GM18520 (cell line): ENCODE results near the gene USP9X.
"Not testable (repeated sequence)": the region's sequence is repeated elsewhere in the genome, so short reads cannot be mapped to it uniquely, and the experiment has no call there.

Source experiments
- ATAC-seq: cut with Tn5 transposase; IDR thresholded peaks from one replicate; pipeline ENCODE4 v1.9.1; 2021; ENCODE audit not compliant: unreplicated experiment

The USP9X gene

GRCh38 chrX:41085878-41086626 is 807 bp downstream of the USP9X start:
- no peak for ATAC-seq

DNA sequence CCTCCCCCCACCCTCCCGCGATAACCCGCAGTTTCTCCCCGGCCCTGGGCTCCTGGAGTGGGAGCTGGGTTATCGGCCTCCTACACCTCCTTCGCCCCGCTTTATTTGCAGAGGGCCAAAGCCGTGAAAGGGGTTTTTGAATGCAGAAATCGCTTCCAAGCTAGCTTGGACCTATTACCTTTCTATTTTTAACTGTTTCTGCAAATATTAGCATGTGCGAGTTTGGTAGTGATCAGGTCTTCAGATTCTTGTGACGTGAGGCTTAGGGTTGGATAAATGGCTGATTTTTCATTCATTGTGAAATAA is 1.3 kb downstream of the USP9X start:
- no peak for ATAC-seq

DNA sequence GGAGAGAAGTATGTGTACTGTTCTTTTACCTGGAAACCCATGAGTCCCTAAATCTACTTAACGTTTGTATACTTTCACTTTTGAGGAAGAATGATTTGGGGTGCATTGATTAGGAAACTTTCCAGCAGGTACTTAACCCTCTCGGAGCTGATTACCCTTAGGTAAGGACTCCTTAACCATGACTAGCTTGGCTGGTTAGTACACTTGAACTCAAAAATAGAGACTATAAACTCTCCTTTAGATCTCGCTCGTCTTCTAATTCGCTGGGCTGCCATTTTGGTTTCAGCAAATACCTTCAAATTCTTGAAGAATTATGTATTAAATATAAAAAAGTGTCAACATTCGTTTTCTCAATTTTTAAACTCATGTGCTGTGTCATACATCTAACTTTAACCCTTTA is 2.0 kb downstream of the USP9X start:
- no peak for ATAC-seq

DNA sequence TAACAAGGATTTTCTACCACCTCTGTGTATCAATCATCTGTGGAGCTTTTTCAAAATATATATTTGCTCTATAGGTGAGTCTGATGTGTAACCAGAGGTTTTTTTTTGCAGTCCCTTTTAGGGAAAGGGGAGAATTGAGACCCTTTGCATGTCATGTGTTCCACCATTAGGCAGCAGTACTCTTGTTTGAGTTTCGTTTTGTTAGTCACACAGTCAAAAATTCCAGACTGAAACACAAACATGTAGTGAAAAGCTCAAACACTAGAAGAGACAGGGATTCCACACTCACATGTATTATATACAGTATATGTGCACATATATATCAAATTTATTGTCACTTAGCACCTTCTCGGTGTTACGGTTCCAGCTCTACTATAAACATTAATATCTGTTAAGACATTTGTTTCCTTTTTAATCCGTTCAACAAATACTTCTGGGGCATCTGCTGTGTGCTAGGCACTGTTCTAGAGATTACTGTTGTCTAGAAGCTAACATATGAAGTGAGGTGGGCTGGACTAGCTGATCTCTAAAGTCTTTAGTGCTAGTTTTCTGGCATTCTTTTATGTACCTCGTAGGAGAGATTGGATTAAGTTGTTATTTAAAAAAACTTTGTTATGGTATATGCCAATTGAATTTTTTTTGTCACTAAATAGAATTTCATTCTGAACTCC is 5.5 kb downstream of the USP9X start:
- ATAC-seq = no peak

- no peak for ATAC-seq
These were observed 7.5 kb downstream of the USP9X start for GRCh38 chrX:41092776-41093175.

DNA sequence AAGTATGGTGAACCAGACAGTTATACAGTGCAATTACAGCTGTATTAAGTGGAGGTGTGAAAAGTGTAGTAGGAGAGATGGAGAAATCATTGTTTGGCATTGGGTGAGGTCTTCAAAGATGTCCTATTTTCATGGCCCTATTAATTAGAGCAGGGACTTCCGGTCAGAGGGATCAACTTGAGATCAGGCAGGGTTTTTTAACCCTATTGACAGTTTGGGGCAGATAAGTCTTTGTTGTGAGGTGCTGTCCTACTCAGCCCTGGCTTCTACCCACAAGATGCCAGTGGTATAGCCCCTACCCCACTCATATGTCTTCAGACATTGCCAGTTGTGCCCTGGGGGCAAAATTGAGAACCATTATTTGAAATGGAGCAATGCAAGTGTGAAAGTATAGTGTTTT is 9.9 kb downstream of the USP9X start:
- no peak for ATAC-seq

DNA sequence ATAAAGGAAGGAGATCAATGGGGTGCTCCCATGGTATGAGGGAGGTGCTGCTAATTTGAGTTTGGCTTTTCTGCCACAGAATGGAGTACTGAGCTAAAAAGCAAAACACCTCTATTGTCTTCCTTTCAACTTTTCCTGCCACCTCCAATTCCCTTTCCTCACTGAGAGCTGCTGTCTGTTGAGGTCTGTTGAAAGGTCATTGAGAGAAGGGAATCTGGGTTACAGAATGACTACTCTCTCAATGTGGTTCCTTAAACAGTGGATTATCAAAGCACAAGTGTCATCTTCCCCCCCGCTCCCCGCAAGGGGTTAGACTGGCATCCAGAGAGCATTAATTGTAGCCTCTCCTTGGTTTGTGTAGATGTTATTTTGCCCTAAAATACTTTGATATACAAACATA is 10.7 kb downstream of the USP9X start:
- ATAC-seq = no peak

- no peak for ATAC-seq
These were observed 11.2 kb downstream of the USP9X start for GRCh38 chrX:41096339-41096955.

GRCh38 chrX:41097326-41097725 is 12.1 kb downstream of the USP9X start:
- no peak for ATAC-seq

- ATAC-seq = no peak
These were observed 15.0 kb downstream of the USP9X start for GRCh38 chrX:41100200-41100599.

DNA sequence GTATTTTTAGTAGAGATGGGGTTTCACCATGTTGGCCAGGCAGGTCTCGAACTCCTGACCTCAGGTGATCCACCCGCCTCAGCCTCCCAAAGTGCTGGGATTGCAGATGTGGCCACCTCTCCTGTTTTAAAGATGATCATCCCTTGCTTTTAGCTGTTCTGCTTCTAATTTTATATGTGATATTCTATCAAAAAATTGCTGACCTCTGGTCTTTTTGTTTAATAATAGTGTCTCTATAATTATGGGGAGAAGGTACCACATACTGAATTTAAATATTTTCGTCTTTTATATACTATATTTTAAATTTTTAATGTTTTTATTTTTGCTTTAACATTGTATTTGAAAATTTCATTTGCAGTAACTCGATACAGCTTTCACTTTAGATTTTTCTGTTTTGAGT is 15.6 kb downstream of the USP9X start:
- ATAC-seq = no peak

- no peak for ATAC-seq
These were observed 19.8 kb downstream of the USP9X start for GRCh38 chrX:41105005-41105404.

DNA sequence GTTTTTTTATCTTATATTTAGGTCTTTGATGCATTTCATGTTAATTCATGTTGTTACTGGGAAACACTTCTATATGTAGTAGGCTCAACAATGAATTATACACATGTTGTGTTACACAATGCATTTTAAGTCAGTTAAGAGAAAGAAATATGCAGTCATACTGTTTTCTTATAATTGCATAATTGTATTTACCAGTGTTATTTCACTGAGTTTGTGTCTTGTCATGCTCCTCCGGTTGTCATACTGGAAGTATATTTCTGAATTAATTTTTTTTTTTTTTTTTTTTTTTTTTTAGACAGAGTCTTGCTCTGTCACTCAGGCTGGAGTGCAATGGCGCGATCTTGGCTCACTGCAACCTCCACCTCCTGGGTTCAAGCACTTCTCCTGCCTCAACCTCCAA is 21.0 kb downstream of the USP9X start:
- ATAC-seq = not testable (repeated sequence)

- ATAC-seq = no peak
These were observed 22.8 kb downstream of the USP9X start for GRCh38 chrX:41108007-41108406.

GRCh38 chrX:41108463-41109205 is 23.4 kb downstream of the USP9X start:
- ATAC-seq = no peak

DNA sequence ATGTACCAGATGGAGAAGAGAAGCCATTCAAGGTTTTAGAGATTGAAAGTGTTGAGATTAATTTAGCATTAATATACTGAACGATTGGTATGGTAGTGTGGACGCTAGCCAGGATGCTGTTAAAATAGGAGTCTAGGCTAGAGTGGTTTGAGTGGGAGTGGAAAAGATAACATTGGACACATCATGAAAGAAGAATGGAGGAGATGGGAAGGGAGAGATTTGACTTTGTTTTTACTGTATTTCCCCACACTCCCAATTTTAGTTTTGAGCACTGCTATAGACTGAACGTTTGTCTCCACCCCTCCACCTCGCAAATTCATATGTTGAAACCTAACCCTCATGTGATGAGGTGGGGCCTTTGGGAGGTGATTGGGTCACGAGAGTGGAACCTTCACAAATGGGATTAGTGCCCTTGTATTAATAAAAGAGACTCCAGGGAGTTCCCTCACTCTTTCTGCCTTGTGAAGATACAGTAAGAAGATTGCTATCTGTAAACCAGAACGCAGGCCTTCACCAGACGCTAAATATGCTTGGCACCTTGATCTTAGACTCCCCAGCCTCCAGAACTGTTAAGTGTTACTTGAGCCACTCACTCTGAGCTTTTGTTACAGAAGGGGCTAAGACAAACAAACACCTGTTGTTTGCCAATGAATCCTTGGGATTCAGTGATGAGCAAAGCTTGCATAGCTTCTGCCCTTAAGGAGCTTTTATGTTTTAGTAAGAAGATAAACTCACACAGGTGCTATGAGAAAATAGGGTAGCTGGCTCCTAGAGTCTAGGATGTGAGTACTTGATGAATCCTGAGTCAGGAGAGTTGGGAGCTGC is 25.8 kb downstream of the USP9X start:
- no peak for ATAC-seq

GRCh38 chrX:41115104-41115425 is 29.8 kb downstream of the USP9X start:
- not testable (repeated sequence) for ATAC-seq

- peak; percentile 77 for ATAC-seq
These were observed 31.7 kb downstream of the USP9X start for GRCh38 chrX:41116948-41117347.

GRCh38 chrX:41118156-41118555 is 32.9 kb downstream of the USP9X start:
- no peak for ATAC-seq

DNA sequence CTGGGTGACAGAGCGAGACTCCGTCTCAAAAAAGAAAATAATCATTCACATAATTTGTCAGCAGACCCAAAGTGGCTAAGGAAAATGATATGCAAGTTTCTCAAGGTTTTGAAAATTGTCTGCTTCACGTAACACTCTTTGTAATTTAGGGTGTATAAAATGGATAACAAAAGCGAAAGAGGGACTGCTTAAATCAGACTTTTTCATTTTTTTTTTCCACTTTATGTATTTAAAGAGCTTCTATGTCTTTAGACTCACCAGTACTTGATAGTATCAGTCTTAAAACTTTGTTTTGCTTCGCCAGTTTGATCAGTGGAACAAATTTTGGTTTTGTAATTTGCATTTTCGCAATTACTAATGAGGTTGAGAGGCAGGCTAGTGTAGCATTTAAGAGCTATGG is 34.6 kb downstream of the USP9X start:
- no peak for ATAC-seq

DNA sequence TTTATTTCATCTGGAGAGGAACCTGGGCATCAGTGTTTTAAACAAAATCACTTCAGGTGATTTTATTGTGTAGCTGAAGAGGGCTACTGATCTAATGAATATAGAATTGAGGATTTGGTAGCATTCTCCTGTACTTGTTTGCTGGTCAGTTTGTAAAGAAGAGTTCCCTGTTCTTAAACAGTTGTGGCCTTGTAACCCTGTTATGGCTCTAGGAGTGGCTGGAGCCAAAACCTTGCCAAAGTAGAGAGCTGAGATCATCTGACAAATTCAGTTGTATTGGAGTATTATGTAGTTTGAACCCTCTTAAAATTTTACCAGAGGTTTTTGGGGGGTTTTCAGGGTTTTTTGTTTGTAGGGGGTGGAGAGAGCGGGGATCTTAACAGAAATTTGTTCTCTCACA is 36.5 kb downstream of the USP9X start:
- no peak for ATAC-seq
